GM19324 (cell line): ENCODE measurements around the gene CDH4.

ENCODE experiments used
- ATAC-seq: cut with Tn5 transposase; IDR thresholded peaks from one replicate; pipeline ENCODE4 v1.9.1; 2021; ENCODE audit warnings: mild to moderate bottlenecking, moderate library complexity; ENCODE audit not compliant: unreplicated experiment, low FRiP score

CDH4 gene

GRCh38 chr20:61919239-61919638, 667.2 kb downstream of the CDH4 start:
- ATAC-seq = no peak

- ATAC-seq = no peak
These were observed 667.8 kb downstream of the CDH4 start for GRCh38 chr20:61919675-61920365.

GRCh38 chr20:61922411-61922810, 670.4 kb downstream of the CDH4 start:
- ATAC-seq = no peak

- ATAC-seq = no peak
These were observed 670.9 kb downstream of the CDH4 start for GRCh38 chr20:61922936-61923335.

- no peak for ATAC-seq
These were observed 671.5 kb downstream of the CDH4 start for GRCh38 chr20:61923371-61924166.

- ATAC-seq = no peak
These were observed 672.3 kb downstream of the CDH4 start for GRCh38 chr20:61924211-61924857.

GRCh38 chr20:61924858-61925554, 672.9 kb downstream of the CDH4 start:
- ATAC-seq = no peak

GRCh38 chr20:61925555-61926252, 673.6 kb downstream of the CDH4 start:
- ATAC-seq = no peak

- no peak for ATAC-seq
These were observed 674.2 kb downstream of the CDH4 start for GRCh38 chr20:61926253-61926613.

GRCh38 chr20:61926796-61927192, 674.7 kb downstream of the CDH4 start:
- no peak for ATAC-seq

- ATAC-seq = no peak
These were observed 675.2 kb downstream of the CDH4 start for GRCh38 chr20:61927193-61927825.

GRCh38 chr20:61927826-61928541, 675.9 kb downstream of the CDH4 start:
- no peak for ATAC-seq

GRCh38 chr20:61929561-61929960, 677.5 kb downstream of the CDH4 start:
- no peak for ATAC-seq

- no peak for ATAC-seq
These were observed 678.1 kb downstream of the CDH4 start for GRCh38 chr20:61929971-61930666.

GRCh38 chr20:61930776-61931475, 678.9 kb downstream of the CDH4 start:
- no peak for ATAC-seq

GRCh38 chr20:61931476-61932198, 679.6 kb downstream of the CDH4 start:
- ATAC-seq = no peak

- no peak for ATAC-seq
These were observed 680.1 kb downstream of the CDH4 start for GRCh38 chr20:61932199-61932592.
